ENCODE results near the gene DPYSL4. TPM values are rescaled to one million over a fixed set of nuclear protein-coding genes. Genes with fewer than 3 reads are reported as not detected.
A peak's percentile ranks its signal among the peaks of the same experiment; 100 is the strongest.

DPYSL4 gene
- total and polyA plus RNA-seq, 2 of the 4 experiments (the other 2 are of a cell fraction), result 8.1 to 30.5 TPM

DNA sequence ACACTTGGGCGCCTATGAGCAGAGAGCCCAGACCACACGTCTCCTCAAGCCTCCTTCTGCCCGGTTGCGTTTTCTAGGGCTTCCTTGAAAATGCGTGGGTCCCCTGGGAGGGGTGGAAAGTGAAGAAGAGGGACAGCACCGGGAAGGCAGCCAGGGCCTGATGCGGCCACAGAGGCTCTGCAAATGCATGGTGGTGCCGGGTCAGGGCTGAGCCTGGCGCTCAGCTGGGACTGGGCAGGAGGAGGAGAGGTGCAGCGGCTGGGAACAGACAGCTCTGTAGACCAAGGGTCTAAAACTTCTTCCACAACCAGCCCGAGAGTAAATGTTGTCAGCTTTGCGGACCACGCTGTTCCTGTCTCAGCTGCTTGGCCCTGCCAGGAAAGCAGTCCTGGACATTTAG, 1.6 kb downstream of the DPYSL4 start:
- TF ChIP-seq RFX5 (IDR thresholded peaks at IDR 0.05; ENCODE audit: low read depth, low read length) (no peak), POLR2A (IDR thresholded peaks at IDR 0.05; ENCODE audit: low read depth, low read length) (no peak), MXI1 (IDR thresholded peaks at IDR 0.05; ENCODE audit: borderline replicate concordance, low read depth, low read length) (no peak), MAZ (IDR thresholded peaks at IDR 0.05; ENCODE audit: borderline replicate concordance, low read depth, low read length) (no peak), BHLHE40 (IDR thresholded peaks at IDR 0.05; ENCODE audit: low read depth, low read length) (no peak), RCOR1 (IDR thresholded peaks at IDR 0.05; ENCODE audit: insufficient replicate concordance, low read length) (no peak), RAD21 (IDR thresholded peaks at IDR 0.05; ENCODE audit: low read length) (no peak), SMC3 (IDR thresholded peaks at IDR 0.05; ENCODE audit: low read depth, low read length) (no peak), MAFK (IDR thresholded peaks at IDR 0.05; ENCODE audit: low read depth, low read length) (no peak), NFE2L2 (IDR thresholded peaks at IDR 0.05; ENCODE audit: low read depth, low read length) (no peak), FOS (IDR thresholded peaks at IDR 0.05; ENCODE audit: low read depth, low read length) (no peak), ELK1 (IDR thresholded peaks at IDR 0.05; ENCODE audit: borderline replicate concordance, low read depth, low read length) (no peak), CHD1 (IDR thresholded peaks at IDR 0.05; ENCODE audit: low read depth, low read length) (no peak), CEBPB (IDR thresholded peaks at IDR 0.05; ENCODE audit: low read depth, low read length) (no peak), CTCF (conservative IDR thresholded peaks at IDR 0.05; ENCODE audit: low read depth, low read length) (no peak)
- TF ChIP-seq, protein P1, sequence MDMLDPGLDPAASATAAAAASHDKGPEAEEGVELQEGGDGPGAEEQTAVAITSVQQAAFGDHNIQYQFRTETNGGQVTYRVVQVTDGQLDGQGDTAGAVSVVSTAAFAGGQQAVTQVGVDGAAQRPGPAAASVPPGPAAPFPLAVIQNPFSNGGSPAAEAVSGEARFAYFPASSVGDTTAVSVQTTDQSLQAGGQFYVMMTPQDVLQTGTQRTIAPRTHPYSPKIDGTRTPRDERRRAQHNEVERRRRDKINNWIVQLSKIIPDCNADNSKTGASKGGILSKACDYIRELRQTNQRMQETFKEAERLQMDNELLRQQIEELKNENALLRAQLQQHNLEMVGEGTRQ (IDR thresholded peaks at IDR 0.05; ENCODE audit: low read depth, low read length), result no peak
- H4K8ac ChIP-seq (ENCODE audit: low read depth in 2 of 2, low read length in 2 of 2), result no peak overlapping the region
- H3K9ac ChIP-seq (ENCODE audit: low read depth, low read length), result no peak overlapping the region
- no peak overlapping the region for H3K18ac ChIP-seq (ENCODE audit: low read depth, low read length)
- peaks cover 27% of the 10 kb centered on the region for H3K27me3 ChIP-seq (ENCODE audit: control insufficient read depth, insufficient read depth, low read length)
- H3K9me1 ChIP-seq (ENCODE audit: insufficient read depth, low read length), result no peaks in the 10 kb centered on the region; the same call in 1 of the 2 replicates
- H2BK120ac ChIP-seq (ENCODE audit: low read depth, low read length), result no peak overlapping the region
- H2BK20ac ChIP-seq (ENCODE audit: low read depth, low read length), result no peak overlapping the region
- H3K36me3 ChIP-seq (ENCODE audit: control insufficient read depth, insufficient read depth, low read length), result peaks cover 13% of the 10 kb centered on the region
- ChIA-PET POLR2A (ENCODE audit: unreplicated experiment) (no interaction called here), CTCF (no interaction called here)
- no peak overlapping the region for H4K5ac ChIP-seq (ENCODE audit: low read depth, low read length)
- H4K20me1 ChIP-seq (ENCODE audit: insufficient read depth, low read length), result peaks cover 21% of the 10 kb centered on the region
- no peak overlapping the region for H2AK9ac ChIP-seq (replicated peaks; ENCODE audit: low read depth, low read length, poor library complexity)
- WGBS, 2 experiments (ENCODE audit: extremely low coverage in 2 of 2, insufficient read length in 1 of 2), result no CpG with 5 or more reads among the region's 13 CpGs
- H3K23ac ChIP-seq (ENCODE audit: low read depth, low read length), result no peak overlapping the region
- H3K4me1 ChIP-seq (ENCODE audit: control insufficient read depth, insufficient read depth, low read length), result peaks cover 4% of the 10 kb centered on the region; the same call in 1 of the 2 replicates
- BruUV-seq (replicated peaks), result no TSS peak
- no peak overlapping the region for H3K14ac ChIP-seq (replicated peaks; ENCODE audit: low read depth, low read length)
- no peak overlapping the region for H2AK5ac ChIP-seq (ENCODE audit: low read depth, low read length)
- no peak overlapping the region for H2BK15ac ChIP-seq (ENCODE audit: low read depth, low read length)
- H3K9me3 ChIP-seq (ENCODE audit: control insufficient read depth, insufficient read depth, low read length), result no peaks in the 10 kb centered on the region
- H3K56ac ChIP-seq (ENCODE audit: extremely low read depth, insufficient read depth, low read length), result no peak overlapping the region
- no peak overlapping the region for H2BK5ac ChIP-seq (ENCODE audit: low read depth, low read length, poor library complexity, severe bottlenecking)
- in situ Hi-C loops (cut with MboI; ENCODE audit: low sequenced_read_pairs) (no loop called here), dilution Hi-C loops (cut with HindIII; ENCODE audit: low sequenced_read_pairs, unreplicated experiment) (no loop called here), intact Hi-C loops (cut with micrococcal nuclease) (no loop called here)
- no peak overlapping the region for H3K4ac ChIP-seq (ENCODE audit: low read depth, low read length)
- no peak overlapping the region for H2AFZ ChIP-seq (replicated peaks; ENCODE audit: low read length, poor library complexity)
- H3K4me2 ChIP-seq (ENCODE audit: low read depth, low read length), result peak overlapping the region; percentile 82; the same call in 1 of the 2 replicates
- H3K27ac ChIP-seq (ENCODE audit: insufficient read depth, low read length), result no peak overlapping the region
- no peak for DNase-seq
- peak; percentile 2; the same call in 1 of the 2 replicates for ATAC-seq (ENCODE audit: low read depth)
- H4K91ac ChIP-seq (ENCODE audit: insufficient read depth, low read depth, low read length), result no peak overlapping the region
- peak overlapping the region; percentile 92; the same call in 1 of the 2 replicates for H3K4me3 ChIP-seq (ENCODE audit: insufficient read depth, low read depth, low read length)
- peaks cover 0 to 3% of the 10 kb centered on the region in 2 experiments; a peak in 1 of 4 replicates for H3K79me1 ChIP-seq (ENCODE audit: low read depth in 1 of 2, low read length in 2 of 2)

Data from IMR-90 (cell line).